Calu3 (cell line): ENCODE measurements around the gene ARID5B. TPM values are rescaled to one million over a fixed set of nuclear protein-coding genes. Genes with fewer than 3 reads are reported as not detected.

ENCODE experiments used
- BruUV-seq: library from RNA; stranded (reverse); fragments of 400-500 nt; replicated peaks from 2 replicates; lab custom pipeline; 2021; lab: Mats Ljungman, UMichigan
- CTCF ChIA-PET: fragments of 300-600 bp; sonication (Branson Sonifier 250); formaldehyde crosslinking; loops from one replicate; lab custom pipeline; 2022; ENCODE audit warnings: antibody characterized with exemption; lab: Charles Lee
- DNase-seq: peaks from one replicate; pipeline ENCODE4 v3.0.0; 2022
- H3K27ac Mint-ChIP-seq: one replicate; pipeline ENCODE4 v1.8.0; 2022; ENCODE audit warnings: mixed read lengths; ENCODE audit not compliant: unreplicated experiment
- H3K27me3 Mint-ChIP-seq: one replicate; pipeline ENCODE4 v1.8.0; 2022; ENCODE audit warnings: mixed read lengths; ENCODE audit not compliant: unreplicated experiment
- H3K36me3 Mint-ChIP-seq: one replicate; pipeline ENCODE4 v1.8.0; 2022; ENCODE audit warnings: mild to moderate bottlenecking, moderate library complexity, mixed read lengths; ENCODE audit not compliant: insufficient read depth, unreplicated experiment
- H3K4me1 Mint-ChIP-seq: one replicate; pipeline ENCODE4 v1.8.0; 2022; ENCODE audit warnings: mild to moderate bottlenecking, low read depth, mixed read lengths; ENCODE audit not compliant: unreplicated experiment
- H3K4me3 Mint-ChIP-seq: one replicate; pipeline ENCODE4 v1.8.0; 2022; ENCODE audit warnings: mild to moderate bottlenecking, low read depth, moderate library complexity, mixed read lengths; ENCODE audit not compliant: unreplicated experiment
- H3K9me3 Mint-ChIP-seq: one replicate; pipeline ENCODE4 v1.8.0; 2022; ENCODE audit warnings: low read depth, mixed read lengths; ENCODE audit not compliant: unreplicated experiment
- CTCF ChIP-seq: fragments of 200-600 bp; IDR thresholded peaks from one replicate; pipeline ENCODE4 v1.8.0; 2022; ENCODE audit warnings: antibody characterized with exemption; ENCODE audit not compliant: unreplicated experiment
- intact Hi-C: fragments of 100-400 bp; cut with micrococcal nuclease; formaldehyde crosslinking; loops from one replicate; pipeline ENCODE4 v1.10.0; 2022; ENCODE audit not compliant: unreplicated experiment
- total RNA-seq: library from RNA; stranded (reverse); gene quantifications from 2 replicates; pipeline ENCODE4 v1.2.3, GENCODE V29; 2022

ARID5B gene
- total RNA-seq, 1 experiment from 2014 or later = 10.0 TPM

DNA sequence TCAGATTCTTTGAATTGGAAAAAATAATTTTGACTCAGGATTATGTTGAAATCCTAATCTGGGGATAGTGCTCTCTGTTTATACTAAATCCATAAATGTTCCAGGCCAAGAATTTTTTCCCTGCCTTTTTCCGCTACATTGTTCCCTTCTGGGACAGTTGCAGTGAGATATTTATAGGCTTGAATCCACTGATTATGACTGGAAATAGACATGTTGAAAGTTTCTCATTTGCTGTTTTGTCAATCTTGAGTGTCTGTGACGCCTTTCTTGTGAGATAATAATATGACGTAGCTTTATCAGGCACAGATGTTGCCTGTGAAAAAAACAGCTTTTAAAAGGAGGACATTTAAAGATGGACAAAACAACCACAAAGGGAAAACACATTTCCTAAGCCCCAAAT is 155.9 kb downstream of the ARID5B start:
- H3K27me3 Mint-ChIP-seq = no peaks in the 10 kb centered on the region
- no peak overlapping the region for H3K4me3 Mint-ChIP-seq
- BruUV-seq = no TSS peak
- DNase-seq = no peak
- H3K9me3 Mint-ChIP-seq = peaks cover 2% of the 10 kb centered on the region
- peaks cover 19% of the 10 kb centered on the region for H3K4me1 Mint-ChIP-seq
- no peaks in the 10 kb centered on the region for H3K36me3 Mint-ChIP-seq
- CTCF ChIA-PET = no interaction called here
- no peak for TF ChIP-seq CTCF
- intact Hi-C loops = no loop called here
- no peak overlapping the region for H3K27ac Mint-ChIP-seq

DNA sequence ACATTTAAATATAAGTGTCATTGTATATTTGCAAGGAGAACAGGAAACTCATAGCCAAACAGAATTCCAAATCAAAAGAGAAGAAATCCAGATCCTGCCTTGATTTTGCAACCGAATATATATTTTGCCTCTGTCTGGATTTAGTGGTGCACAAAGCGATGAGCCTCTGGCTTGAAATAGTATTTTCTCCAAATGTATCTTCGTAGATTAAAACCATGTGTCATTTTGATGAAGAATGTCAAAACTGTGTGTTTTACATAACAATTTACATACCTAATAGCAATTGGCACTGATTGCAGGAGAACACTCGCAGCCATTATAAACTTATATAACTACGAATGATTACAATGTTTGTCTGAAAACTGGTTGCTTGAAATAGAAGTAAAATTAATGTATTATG is 156.4 kb downstream of the ARID5B start:
- Mint-ChIP-seq H3K27me3 (no peaks in the 10 kb centered on the region), H3K27ac (no peak overlapping the region), H3K4me1 (peaks cover 19% of the 10 kb centered on the region), H3K4me3 (no peak overlapping the region), H3K36me3 (no peaks in the 10 kb centered on the region), H3K9me3 (no peaks in the 10 kb centered on the region)
- DNase-seq = no peak
- no peak for TF ChIP-seq CTCF
- no TSS peak for BruUV-seq
- CTCF ChIA-PET = no interaction called here
- intact Hi-C loops = no loop called here

- H3K36me3 Mint-ChIP-seq = no peaks in the 10 kb centered on the region
- intact Hi-C loops = no loop called here
- TF ChIP-seq CTCF = no peak
- no peak overlapping the region for H3K4me3 Mint-ChIP-seq
- CTCF ChIA-PET = no interaction called here
- H3K4me1 Mint-ChIP-seq = peaks cover 19% of the 10 kb centered on the region
- no peaks in the 10 kb centered on the region for H3K27me3 Mint-ChIP-seq
- no TSS peak for BruUV-seq
- DNase-seq = no peak
- no peak overlapping the region for H3K27ac Mint-ChIP-seq
- no peaks in the 10 kb centered on the region for H3K9me3 Mint-ChIP-seq
Observed at GRCh38 chr10:62058476-62058875, 157.0 kb downstream of the ARID5B start.

- no peaks in the 10 kb centered on the region for H3K36me3 Mint-ChIP-seq
- CTCF ChIA-PET = no interaction called here
- H3K4me3 Mint-ChIP-seq = no peak overlapping the region
- intact Hi-C loops = no loop called here
- H3K9me3 Mint-ChIP-seq = no peaks in the 10 kb centered on the region
- no peak for TF ChIP-seq CTCF
- no peaks in the 10 kb centered on the region for H3K27me3 Mint-ChIP-seq
- H3K4me1 Mint-ChIP-seq = peaks cover 19% of the 10 kb centered on the region
- H3K27ac Mint-ChIP-seq = no peak overlapping the region
- no TSS peak for BruUV-seq
- DNase-seq = no peak
Observed at GRCh38 chr10:62058896-62059216, 157.4 kb downstream of the ARID5B start.
